Spleen (tissue), 7 donors: Measurements from ENCODE around the gene TMEM89.

Experiments used
- POLR2A ChIP-seq, 3 donors: fragments of 450-650 bp; IDR thresholded peaks; one replicate each; pipeline ENCODE4 v1.5.1; 2017; ENCODE audit warnings: antibody characterized with exemption in 3 of 3, mild to moderate bottlenecking in 1 of 3
- TF ChIP-seq, protein P1 (sequence below), 11 experiments: fragments of 200-600 bp in 7 of 11; fragments of 450-650 bp in 4 of 11; sonication (generic) in 4 of 11; IDR thresholded peaks in 8 of 11; conservative IDR thresholded peaks in 3 of 11; 1 replicate in 7 of 11; 2 replicates in 4 of 11; pipeline versions ENCODE4 v1.4.0 to v1.8.0; 2016 to 2021; ENCODE audit warnings: antibody characterized with exemption in 11 of 11, inconsistent platforms in 4 of 11, mild to moderate bottlenecking in 1 of 11
- donor health status: DM: no; HTN: no; CAD: no; lungs with moderate emphysema.
- donor health status: DM: no; HTN: no; CAD: no.
- donor health status: DM: no; HTN: no; CAD: no.

DNA sequence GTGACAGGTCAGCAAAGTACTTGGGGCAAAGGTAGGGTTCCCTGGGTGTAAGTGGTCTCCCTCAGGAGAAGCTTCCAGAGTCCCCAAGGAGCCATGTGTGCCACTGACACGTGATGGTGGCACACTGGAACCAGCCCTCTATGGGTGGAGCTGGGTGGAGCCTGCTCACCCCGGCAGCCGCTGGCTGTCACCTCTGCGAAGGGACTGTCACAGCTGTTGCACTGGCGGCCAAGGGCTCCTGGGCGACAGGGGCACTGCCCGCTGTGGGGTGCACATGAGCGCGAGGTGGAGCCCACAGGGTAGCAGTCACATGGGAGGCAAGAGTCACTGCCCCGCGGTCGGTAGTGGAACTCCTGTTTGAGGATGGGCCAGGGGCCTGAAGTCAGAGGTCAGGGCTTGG lies 29.2 kb upstream of the TMEM89 start:
- TF ChIP-seq, protein P1, sequence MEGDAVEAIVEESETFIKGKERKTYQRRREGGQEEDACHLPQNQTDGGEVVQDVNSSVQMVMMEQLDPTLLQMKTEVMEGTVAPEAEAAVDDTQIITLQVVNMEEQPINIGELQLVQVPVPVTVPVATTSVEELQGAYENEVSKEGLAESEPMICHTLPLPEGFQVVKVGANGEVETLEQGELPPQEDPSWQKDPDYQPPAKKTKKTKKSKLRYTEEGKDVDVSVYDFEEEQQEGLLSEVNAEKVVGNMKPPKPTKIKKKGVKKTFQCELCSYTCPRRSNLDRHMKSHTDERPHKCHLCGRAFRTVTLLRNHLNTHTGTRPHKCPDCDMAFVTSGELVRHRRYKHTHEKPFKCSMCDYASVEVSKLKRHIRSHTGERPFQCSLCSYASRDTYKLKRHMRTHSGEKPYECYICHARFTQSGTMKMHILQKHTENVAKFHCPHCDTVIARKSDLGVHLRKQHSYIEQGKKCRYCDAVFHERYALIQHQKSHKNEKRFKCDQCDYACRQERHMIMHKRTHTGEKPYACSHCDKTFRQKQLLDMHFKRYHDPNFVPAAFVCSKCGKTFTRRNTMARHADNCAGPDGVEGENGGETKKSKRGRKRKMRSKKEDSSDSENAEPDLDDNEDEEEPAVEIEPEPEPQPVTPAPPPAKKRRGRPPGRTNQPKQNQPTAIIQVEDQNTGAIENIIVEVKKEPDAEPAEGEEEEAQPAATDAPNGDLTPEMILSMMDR (IDR thresholded peaks at IDR 0.05 in 8 of 11, conservative IDR thresholded peaks at IDR 0.05 in 3 of 11) = no peak
- TF ChIP-seq POLR2A (IDR thresholded peaks at IDR 0.05) = no peak
